HG02588 (cell line): ENCODE measurements around the gene DEPP1.
A peak's percentile ranks its signal among the peaks of the same experiment; 100 is the strongest.

Experiments
- ATAC-seq: cut with Tn5 transposase; IDR thresholded peaks from one replicate; pipeline ENCODE4 v1.9.1; 2021; ENCODE audit warnings: mild to moderate bottlenecking, moderate library complexity; ENCODE audit not compliant: unreplicated experiment

Gene DEPP1

DNA sequence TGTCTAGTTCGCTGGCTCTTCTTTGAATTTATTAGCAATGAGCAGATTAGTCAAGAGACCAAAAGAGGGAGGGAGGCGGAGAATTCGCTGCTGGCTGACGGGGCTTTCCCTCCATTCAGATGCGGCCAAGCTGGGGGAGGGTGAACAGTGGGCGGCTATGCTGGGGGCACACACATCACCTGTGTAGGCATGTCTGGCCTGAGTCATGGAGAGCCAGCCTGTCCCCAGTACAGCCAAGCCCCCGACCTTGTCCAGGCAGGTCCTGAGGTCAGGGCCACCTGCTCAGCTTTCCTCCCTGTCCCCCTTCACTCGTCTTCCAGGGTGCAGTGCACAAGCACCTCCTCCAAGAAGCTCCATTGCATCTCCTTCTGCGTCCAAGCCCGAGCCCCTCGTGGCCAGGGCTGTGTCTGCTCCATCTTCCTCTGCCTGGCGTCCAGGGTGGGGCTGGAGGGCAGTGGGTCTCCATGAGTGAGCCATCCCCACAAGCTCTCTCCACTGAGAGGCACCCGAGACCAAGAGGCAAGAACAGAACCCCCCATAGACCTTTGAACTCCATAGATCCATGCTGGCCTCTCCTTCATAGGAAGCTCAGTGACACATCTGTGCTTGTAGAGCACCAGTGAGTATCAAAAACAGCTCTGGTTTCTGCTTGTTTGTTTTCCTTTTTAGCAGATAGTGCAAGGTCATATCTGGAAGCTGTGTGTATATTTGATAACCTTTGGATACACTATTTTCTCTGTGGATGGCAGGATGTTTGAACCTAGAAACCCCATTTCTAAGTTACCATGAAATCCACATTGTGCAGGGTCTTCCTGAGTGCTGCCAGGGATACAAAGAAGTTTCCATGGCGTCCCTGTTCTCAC lies 1.9 kb upstream of the DEPP1 start:
- no peak for ATAC-seq

DNA sequence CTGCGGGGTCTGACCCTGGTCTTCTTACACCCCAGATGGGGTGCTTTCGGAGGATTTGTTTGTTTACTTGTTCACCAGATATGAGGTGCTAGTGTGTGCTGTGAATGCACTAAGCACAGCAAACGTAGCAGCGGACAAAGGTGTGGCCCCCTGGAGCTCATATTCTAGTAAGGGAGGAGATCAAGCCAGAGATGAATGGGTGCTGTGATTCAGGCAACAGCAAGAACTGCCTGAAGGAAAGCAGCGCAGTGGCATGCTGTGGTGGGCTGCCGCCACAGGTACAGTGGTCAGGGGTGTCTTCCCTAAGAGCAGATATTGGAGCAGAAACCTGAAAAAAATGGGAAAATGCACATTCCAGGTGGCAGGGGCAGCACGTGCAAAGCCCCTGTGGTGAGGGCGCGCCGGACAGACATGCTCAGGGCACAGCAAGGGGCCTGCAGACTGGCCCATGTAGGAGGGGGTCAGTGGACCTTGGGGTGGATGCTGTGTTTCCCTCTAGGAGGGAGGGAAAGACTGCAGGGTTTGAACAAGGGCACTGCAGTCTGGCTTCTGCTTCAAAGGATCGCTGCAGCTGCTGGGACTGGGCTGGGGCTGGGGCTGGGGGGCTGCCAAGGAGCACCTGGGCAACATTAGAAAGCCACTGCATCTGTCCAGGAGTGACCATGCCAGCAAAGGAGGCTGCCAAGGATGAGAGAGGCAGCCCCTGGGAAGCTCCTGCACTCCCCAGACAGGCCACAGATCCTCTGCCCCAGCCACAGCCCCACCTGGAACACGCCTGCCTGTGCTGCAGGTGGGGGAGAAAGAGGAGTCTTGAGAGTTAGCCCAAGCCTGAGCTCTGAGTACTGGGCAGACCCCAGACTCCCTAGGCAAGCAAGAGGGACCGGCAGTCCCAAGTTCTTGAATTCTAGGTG lies 927 bp upstream of the DEPP1 start:
- no peak for ATAC-seq

- ATAC-seq, result no peak
These were observed 418 bp downstream of the DEPP1 start for GRCh38 chr10:44978213-44978569.

DNA sequence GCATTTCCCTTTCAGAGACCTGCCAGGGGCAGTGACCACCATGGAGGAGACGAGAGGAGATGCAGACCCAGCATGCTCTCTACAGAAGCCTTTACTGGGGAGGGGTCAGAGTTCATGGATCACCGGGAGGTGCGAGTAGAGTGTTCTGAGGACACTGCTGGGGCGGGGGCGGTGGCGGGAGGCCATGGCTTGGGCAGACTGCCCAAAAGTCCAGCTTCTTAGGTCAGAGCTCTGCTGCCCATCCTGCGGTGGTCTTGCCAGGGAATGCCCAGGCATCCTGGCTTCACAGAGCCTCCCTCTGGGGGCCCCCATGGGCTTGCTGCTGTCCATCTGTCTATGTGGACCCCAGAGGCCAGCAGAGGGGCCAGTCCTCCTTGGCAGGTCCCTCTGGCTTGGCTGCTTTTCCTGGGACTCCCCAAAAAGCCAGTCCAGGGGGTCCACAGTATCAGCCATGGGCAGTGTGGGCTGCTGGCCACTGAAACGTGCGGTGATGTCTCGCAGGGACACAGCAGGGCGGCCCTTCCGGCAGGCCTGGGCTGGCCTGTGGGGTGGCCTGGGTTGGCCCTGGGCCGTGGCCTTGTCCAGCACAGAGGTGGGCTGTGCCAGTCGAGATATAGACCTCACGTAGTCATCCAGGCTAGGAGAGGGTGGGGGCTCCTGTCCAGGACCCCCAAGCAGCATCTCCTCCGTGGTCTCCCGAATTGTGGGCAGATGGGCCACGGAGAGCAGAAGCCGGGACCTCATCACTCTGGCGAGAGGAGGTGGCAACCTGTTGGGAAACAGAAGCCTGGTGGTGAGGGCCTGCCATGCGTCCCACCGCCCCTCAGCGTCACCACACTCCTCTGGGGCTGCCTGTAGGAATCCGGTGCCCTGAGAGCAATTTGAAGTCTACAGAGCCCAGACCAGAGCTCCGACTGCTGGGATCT lies 1.1 kb downstream of the DEPP1 start:
- no peak for ATAC-seq

DNA sequence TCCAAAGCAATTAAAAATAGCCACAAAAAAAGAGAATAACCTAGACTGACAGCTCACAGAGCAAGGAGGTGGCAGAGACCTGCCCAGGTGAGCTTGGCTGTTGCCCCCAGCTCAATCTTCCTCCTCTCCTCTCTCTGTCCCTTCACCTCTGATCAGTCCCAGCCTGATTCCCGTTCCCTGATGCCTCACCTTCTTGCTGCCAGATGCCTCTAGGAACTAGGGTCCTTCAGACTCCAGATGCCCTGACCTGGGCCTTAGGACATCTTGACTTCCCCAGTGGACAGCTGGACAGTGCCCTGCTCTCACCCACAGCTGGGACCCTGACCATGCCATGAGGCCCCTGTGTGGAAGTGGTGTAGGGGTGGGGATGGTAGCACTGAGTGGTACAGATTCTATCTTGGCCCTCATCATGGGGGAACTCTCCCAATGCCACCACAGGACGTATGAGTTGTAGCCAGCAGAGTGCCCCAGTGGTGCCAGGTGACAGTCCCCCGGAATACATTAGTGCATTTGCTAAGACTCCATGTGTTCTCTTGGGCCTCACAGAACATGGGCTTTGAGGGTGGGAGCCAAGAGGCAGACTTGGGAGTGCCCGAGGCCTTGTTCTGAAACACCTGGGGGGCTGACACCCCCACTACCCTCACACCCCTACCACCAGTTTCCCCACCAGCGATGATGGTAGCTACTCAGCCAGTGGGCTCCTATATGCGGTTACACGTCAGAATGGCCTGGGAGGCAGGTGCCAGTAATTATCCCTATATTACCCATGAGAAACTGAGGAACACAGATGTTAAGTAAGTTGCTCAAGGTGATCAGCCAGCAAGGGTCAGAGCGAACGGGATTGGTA lies 2.0 kb downstream of the DEPP1 start:
- ATAC-seq, result no peak

- no peak for ATAC-seq
These were observed 2.9 kb downstream of the DEPP1 start for GRCh38 chr10:44975431-44976331.

DNA sequence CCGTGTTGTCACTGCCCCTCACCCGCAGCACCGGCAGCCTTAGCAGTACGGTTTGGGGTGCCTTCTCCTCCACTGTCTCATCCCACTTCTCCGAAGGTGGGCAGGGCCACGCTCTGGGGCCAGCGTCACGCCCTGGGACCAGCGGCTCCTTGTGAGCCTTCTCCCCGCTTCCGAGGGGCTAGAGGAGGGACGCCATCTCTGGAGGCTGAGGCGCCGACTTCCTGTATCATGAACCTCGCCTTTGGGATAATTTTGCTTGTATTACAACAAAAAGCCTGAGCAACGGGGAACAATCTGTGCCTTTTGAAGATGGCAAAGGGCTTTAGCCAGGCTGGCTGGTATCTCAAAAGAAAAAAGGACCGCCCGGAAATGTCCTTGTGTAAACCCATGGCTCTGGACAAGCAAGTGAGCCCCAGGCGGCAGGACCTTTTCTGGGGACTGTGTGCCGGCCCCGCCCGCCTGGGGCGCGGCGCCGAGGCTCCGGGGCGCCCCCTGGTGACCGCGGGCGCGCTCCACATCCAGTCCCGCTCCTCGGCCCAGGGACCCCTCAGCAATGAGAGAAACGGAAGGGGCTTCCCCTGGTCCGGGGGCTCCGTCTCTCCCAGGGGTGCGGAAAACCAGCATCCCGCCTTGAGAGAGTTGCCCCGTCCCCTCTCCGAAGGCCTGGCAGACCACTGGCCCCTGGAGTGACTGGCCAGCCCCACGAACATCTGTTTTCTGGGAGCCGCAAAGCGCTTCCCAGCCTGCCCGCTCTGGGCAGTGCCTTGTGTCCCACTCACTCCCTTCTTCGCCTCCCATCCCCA lies 3.8 kb downstream of the DEPP1 start:
- peak; percentile 78 for ATAC-seq

DNA sequence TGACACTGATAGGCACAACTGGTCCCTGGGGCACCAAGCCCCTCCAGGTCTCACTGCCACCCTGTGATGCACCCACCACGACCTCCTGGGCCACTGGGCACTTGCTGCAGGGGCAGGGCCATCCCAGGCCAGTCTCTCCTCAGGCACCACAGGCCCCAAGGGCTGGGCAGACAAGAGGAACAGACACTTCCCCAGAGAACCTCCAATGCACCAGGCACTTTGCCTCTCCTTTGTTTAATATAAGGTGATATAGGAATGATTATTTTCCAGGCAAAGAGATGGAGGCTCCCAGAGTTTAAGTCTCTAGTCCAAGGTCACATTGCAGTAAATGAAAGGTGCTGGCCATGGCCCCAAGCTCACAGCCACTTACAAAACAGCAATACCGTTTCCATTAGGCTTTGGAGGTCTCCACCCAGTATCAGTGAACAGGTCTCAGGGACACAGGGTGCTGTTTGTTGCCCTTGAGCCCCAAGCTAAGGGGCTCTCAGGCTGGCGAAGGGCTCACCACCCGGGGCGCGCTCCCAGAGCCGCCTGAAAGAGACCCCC lies 4.5 kb downstream of the DEPP1 start:
- ATAC-seq, result peak; percentile 1

DNA sequence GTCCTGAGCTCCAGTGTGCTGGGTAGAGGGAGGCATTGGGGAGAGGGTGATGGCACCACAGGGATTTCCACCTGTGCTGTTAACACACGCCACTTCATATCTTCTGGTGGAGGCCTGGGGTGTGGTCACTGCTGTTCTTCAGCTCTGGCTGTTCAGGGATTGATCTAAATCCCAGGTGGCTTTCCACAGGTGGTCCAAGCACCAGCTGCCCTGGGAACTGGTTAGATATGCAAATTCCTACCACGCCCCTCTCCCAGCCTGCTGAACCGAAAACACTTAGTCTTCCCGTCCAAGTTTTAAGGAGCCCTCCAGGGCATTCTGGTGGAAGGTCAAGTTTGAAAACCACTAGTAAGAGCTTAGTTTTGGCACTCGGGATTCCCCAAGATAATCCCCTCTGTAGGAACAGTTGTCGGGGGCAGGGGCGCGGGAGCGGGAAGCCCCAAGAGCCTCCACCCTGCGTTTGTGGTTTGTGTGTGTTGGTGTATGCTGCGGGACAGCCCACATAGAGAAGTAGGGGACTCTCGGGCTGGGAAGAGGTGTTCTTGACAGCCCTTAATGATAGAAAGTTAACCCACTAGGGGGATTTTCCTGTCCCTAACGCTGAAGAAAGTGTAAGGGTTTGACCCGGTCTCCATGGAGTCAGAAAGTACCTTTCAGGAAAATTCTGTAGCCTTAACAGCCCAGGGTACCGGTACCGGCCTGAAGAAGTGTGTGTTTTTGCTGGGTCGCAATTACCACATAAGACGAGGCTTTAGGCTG lies 5.1 kb downstream of the DEPP1 start:
- peak; percentile 34 for ATAC-seq

- ATAC-seq, result no peak
These were observed 5.7 kb downstream of the DEPP1 start for GRCh38 chr10:44972874-44973306.

GRCh38 chr10:44971935-44972757 lies 6.5 kb downstream of the DEPP1 start:
- ATAC-seq, result no peak

DNA sequence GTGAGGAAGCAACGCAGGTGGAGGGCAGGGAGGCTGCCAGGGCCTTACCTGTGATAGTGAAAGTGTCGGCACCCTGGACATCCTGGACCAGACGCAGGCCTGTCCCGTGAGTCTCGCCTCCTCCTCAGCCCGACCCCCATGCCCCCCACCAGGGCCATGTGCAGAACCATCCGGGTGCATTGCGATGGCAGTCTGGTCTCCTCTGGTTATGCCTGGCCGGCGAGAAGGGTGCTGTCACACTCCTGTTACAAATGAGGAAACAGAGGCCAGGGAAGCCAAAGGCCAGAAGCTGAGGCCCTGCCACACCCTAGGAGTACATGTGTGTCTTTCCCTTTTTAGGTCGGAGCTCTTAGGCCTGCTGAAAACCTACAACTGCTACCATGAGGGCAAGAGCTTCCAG lies 7.2 kb downstream of the DEPP1 start:
- ATAC-seq, result no peak

GRCh38 chr10:44970812-44971395 lies 7.7 kb downstream of the DEPP1 start:
- ATAC-seq, result no peak

DNA sequence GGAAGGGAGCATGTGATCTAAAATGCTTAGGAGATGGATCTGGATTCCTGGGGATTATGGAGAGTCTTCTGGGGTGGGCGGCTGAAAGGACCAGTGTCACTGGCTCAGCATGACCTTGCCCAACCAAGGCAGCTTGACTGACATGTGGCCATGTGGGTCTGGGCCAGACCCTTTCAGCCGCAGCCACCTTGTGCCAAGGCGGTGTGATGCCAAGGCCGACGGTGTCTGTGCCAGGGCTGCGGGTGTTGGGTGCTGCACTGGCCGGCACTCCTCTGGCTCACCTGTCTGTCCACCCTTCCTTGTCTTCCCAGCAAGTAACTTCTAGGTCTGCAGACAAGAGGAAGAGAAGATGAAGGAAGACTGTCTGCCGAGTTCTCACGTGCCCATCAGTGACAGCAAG lies 8.8 kb downstream of the DEPP1 start:
- ATAC-seq, result no peak

GRCh38 chr10:44968500-44969400 lies 9.9 kb downstream of the DEPP1 start:
- ATAC-seq, result no peak
